Activated CD4-positive, alpha-beta T cell treated with anti-CD3 and anti-CD28 coated beads, Interleukin-2, amount 50 U/mL, for 16 hours (primary cell): ENCODE data around the gene KCNQ1.

Source experiments
- DNase-seq: peaks from one replicate; pipeline ENCODE4 v3.0.0-alpha.2; 2020

Gene KCNQ1

GRCh38 chr11:2804701-2805387 is 360.0 kb downstream of the KCNQ1 start:
- DNase-seq = no peak

- no peak for DNase-seq
These were observed 360.7 kb downstream of the KCNQ1 start for GRCh38 chr11:2805388-2806056.

GRCh38 chr11:2806351-2807024 is 361.7 kb downstream of the KCNQ1 start:
- no peak for DNase-seq

- DNase-seq = no peak
These were observed 362.3 kb downstream of the KCNQ1 start for GRCh38 chr11:2807025-2807681.

- DNase-seq = no peak
These were observed 363.0 kb downstream of the KCNQ1 start for GRCh38 chr11:2807801-2808241.

- DNase-seq = no peak
These were observed 364.3 kb downstream of the KCNQ1 start for GRCh38 chr11:2808850-2809846.

- no peak for DNase-seq
These were observed 365.0 kb downstream of the KCNQ1 start for GRCh38 chr11:2809854-2810253.

GRCh38 chr11:2810411-2811205 is 365.8 kb downstream of the KCNQ1 start:
- no peak for DNase-seq

GRCh38 chr11:2811206-2812091 is 366.6 kb downstream of the KCNQ1 start:
- no peak for DNase-seq

GRCh38 chr11:2812371-2812991 is 367.7 kb downstream of the KCNQ1 start:
- no peak for DNase-seq

- DNase-seq = no peak
These were observed 368.5 kb downstream of the KCNQ1 start for GRCh38 chr11:2813141-2813908.

GRCh38 chr11:2813968-2814367 is 369.2 kb downstream of the KCNQ1 start:
- DNase-seq = no peak

- DNase-seq = no peak
These were observed 369.9 kb downstream of the KCNQ1 start for GRCh38 chr11:2814751-2815150.

GRCh38 chr11:2815762-2816496 is 371.1 kb downstream of the KCNQ1 start:
- no peak for DNase-seq

- no peak for DNase-seq
These were observed 371.7 kb downstream of the KCNQ1 start for GRCh38 chr11:2816523-2816922.

GRCh38 chr11:2816941-2817421 is 372.2 kb downstream of the KCNQ1 start:
- no peak for DNase-seq

- DNase-seq = no peak
These were observed 372.6 kb downstream of the KCNQ1 start for GRCh38 chr11:2817431-2817830.

- DNase-seq = no peak
These were observed 373.2 kb downstream of the KCNQ1 start for GRCh38 chr11:2818021-2818420.
